ENCODE data around the gene CKAP5. TPM values are rescaled to one million over a fixed set of nuclear protein-coding genes. Genes with fewer than 3 reads are reported as not detected.

Gene CKAP5
- total RNA-seq, 3 donors from 2014 or later (not counting 1 experiment from before 2014, with no cell fraction given): 39.1 to 63.7 (median 46.3) TPM

- H3K27me3 Mint-ChIP-seq (ENCODE audit: low read depth in 2 of 2): no peaks in the 10 kb centered on the region
- no peaks in the 10 kb centered on the region for H3K36me3 ChIP-seq (ENCODE audit: control insufficient read depth, insufficient read depth, low read length)
- WGBS (ENCODE audit: insufficient coverage): 91% methylated on average over 26 of the region's 26 CpGs
- no peak overlapping the region for H3K4me3 Mint-ChIP-seq
- TF ChIP-seq CTCF (IDR thresholded peaks at IDR 0.05): no peak
- DNase-seq: no peak
- no peak for ATAC-seq
- no peaks in the 10 kb centered on the region for H3K36me3 Mint-ChIP-seq
- no peaks in the 10 kb centered on the region for H3K9me3 ChIP-seq (ENCODE audit: control insufficient read depth, insufficient read depth, low read length)
- no peak overlapping the region for H3K27ac ChIP-seq (ENCODE audit: low read length)
- H3K4me1 Mint-ChIP-seq: no peaks in the 10 kb centered on the region
- intact Hi-C loops (cut with micrococcal nuclease): no loop called here
- no peak overlapping the region for H3K4me3 ChIP-seq (ENCODE audit: low read length)
- H3K27me3 ChIP-seq (ENCODE audit: control insufficient read depth, insufficient read depth, low read length): no peaks in the 10 kb centered on the region
- H3K27ac Mint-ChIP-seq: no peak overlapping the region
- no peaks in the 10 kb centered on the region for H3K4me1 ChIP-seq (ENCODE audit: control insufficient read depth, insufficient read depth, low read length)
- H3K9me3 Mint-ChIP-seq: no peaks in the 10 kb centered on the region
Observed at GRCh38 chr11:46726206-46726862, 119.7 kb downstream of the CKAP5 start.

DNA sequence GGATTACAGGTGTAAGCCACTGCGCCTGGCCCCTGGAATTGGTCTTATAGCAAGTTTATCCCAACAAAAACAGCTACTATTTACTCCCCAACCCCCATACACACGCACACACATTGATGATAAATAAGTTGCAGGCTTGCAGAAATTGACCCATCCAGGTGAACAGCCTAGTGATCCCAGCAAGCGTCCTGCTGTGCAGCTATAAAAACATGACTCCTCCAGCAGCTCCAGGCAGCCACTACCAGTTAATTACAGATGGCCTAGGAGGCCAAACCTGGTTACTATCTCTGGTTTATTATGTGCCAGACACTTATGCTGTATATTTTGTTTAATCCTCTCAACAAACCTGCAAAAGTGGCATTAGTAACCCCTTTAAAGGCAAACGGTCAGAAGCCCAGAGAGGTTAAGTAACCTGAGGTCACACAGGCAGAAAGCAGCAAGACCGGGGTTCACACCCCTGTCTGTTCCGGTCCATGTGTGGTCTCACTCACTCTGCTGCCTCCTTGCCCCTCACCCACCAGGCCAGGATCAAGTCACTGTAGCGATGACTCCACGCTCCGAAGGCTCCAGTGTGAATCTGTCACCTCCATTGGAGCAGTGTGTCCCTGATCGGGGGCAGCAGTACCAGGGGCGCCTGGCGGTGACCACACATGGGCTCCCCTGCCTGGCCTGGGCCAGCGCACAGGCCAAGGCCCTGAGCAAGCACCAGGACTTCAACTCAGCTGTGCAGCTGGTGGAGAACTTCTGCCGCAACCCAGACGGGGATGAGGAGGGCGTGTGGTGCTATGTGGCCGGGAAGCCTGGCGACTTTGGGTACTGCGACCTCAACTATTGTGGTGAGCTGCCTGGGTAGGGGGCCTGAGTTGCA, 120.5 kb downstream of the CKAP5 start:
- H3K4me1 Mint-ChIP-seq: no peaks in the 10 kb centered on the region
- ATAC-seq: no peak
- Histone ChIP-seq H3K9me3 (ENCODE audit: control insufficient read depth, insufficient read depth, low read length) (no peaks in the 10 kb centered on the region), H3K36me3 (ENCODE audit: control insufficient read depth, insufficient read depth, low read length) (no peaks in the 10 kb centered on the region), H3K4me1 (ENCODE audit: control insufficient read depth, insufficient read depth, low read length) (no peaks in the 10 kb centered on the region), H3K27me3 (ENCODE audit: control insufficient read depth, insufficient read depth, low read length) (no peaks in the 10 kb centered on the region), H3K4me3 (ENCODE audit: low read length) (no peak overlapping the region), H3K27ac (ENCODE audit: low read length) (no peak overlapping the region)
- H3K27ac Mint-ChIP-seq: no peak overlapping the region
- 92% methylated on average over 19 of the region's 19 CpGs for WGBS (ENCODE audit: insufficient coverage)
- no peaks in the 10 kb centered on the region for H3K36me3 Mint-ChIP-seq
- no peaks in the 10 kb centered on the region for H3K9me3 Mint-ChIP-seq
- no peak for TF ChIP-seq CTCF (IDR thresholded peaks at IDR 0.05)
- H3K4me3 Mint-ChIP-seq: no peak overlapping the region
- H3K27me3 Mint-ChIP-seq (ENCODE audit: low read depth in 2 of 2): no peaks in the 10 kb centered on the region
- no peak for DNase-seq
- intact Hi-C loops (cut with micrococcal nuclease): no loop called here

- H3K4me3 ChIP-seq (ENCODE audit: low read length): no peak overlapping the region
- Mint-ChIP-seq H3K36me3 (no peaks in the 10 kb centered on the region), H3K9me3 (no peaks in the 10 kb centered on the region), H3K27ac (no peak overlapping the region), H3K4me3 (no peak overlapping the region), H3K27me3 (ENCODE audit: low read depth in 2 of 2) (no peaks in the 10 kb centered on the region), H3K4me1 (no peaks in the 10 kb centered on the region)
- H3K27me3 ChIP-seq (ENCODE audit: control insufficient read depth, insufficient read depth, low read length): no peaks in the 10 kb centered on the region
- H3K4me1 ChIP-seq (ENCODE audit: control insufficient read depth, insufficient read depth, low read length): no peaks in the 10 kb centered on the region
- ATAC-seq (no peak), DNase-seq (no peak)
- TF ChIP-seq CTCF (IDR thresholded peaks at IDR 0.05): no peak
- H3K36me3 ChIP-seq (ENCODE audit: control insufficient read depth, insufficient read depth, low read length): no peaks in the 10 kb centered on the region
- H3K9me3 ChIP-seq (ENCODE audit: control insufficient read depth, insufficient read depth, low read length): no peaks in the 10 kb centered on the region
- WGBS (ENCODE audit: insufficient coverage): 71% methylated on average over 8 of the region's 8 CpGs
- H3K27ac ChIP-seq (ENCODE audit: low read length): no peak overlapping the region
- intact Hi-C loops (cut with micrococcal nuclease): no loop called here
Observed at GRCh38 chr11:46724088-46724487, 122.0 kb downstream of the CKAP5 start.

Data from natural killer cell (primary cell).